K562 (cell line): ENCODE measurements around the gene SPDYE1. TPM values are rescaled to one million over a fixed set of nuclear protein-coding genes. Genes with fewer than 3 reads are reported as not detected.

ENCODE experiments used
- ATAC-seq: fragments of 200-7000 bp; cut with Tn5 transposase; 3 replicates; pipeline ENCODE4 v1.9.1; 2020; ENCODE audit warnings: moderate library complexity
- BruUV-seq: library from RNA; stranded (reverse); fragments of 400-500 nt; replicated peaks from 2 replicates; lab custom pipeline; 2021; lab: Mats Ljungman, UMichigan
- CTCF ChIA-PET: fragments of 300-600 bp; formaldehyde crosslinking; extraction: SDS; loops from one replicate; lab custom pipeline; 2021; ENCODE audit warnings: low intra/inter-chr PET ratio; lab: Yijun Ruan, JAX
- POLR2A ChIA-PET: fragments of 300-600, 350-650 bp; sonication (Branson Sonifier 250); formaldehyde crosslinking; extraction: SDS; loops from one replicate; lab custom pipeline; 2021; ENCODE audit warnings: antibody characterized with exemption, inconsistent platforms; lab: Yijun Ruan, JAX
- DNase-seq, 4 experiments: peaks; one replicate each; pipeline versions ENCODE4 v3.0.0 to v3.0.0-alpha.2; 2011 to 2018; ENCODE audit warnings: low spot score in 3 of 4, mixed read lengths in 3 of 4; ENCODE audit errors: extremely low read depth in 1 of 4
- FAIRE-seq: peaks from 2 replicates; lab custom pipeline; 2011; peaks lifted over from hg19 to GRCh38; lab: Jason Lieb, UNC
- H2AFZ ChIP-seq: 2 replicates; pipeline ENCODE4 v1.6.0; 2011; ENCODE audit warnings: low read depth, low read length, control low read depth, inconsistent platforms
- H3K27ac ChIP-seq: fragments of 200-600 bp; 3 replicates; pipeline ENCODE4 v1.8.0; 2011; ENCODE audit warnings: low read depth, mild to moderate bottlenecking, control low read depth, inconsistent platforms, low read length, moderate library complexity, mixed read lengths; ENCODE audit errors: extremely low read depth
- H3K27me3 ChIP-seq, 2 experiments: fragments of 300-600 bp in 1 of 2; 2 replicates in 1 of 2; 3 replicates in 1 of 2; pipeline versions ENCODE4 v1.6.0 to v1.8.0; 2011; ENCODE audit warnings: inconsistent platforms in 2 of 2, low read length in 2 of 2, mild to moderate bottlenecking in 1 of 2, mixed read lengths in 1 of 2, moderate library complexity in 1 of 2; ENCODE audit not compliant: control insufficient read depth in 2 of 2, insufficient read depth in 2 of 2
- H3K36me3 ChIP-seq: fragments of 300-600 bp; 3 replicates; pipeline ENCODE4 v1.8.0; 2011; ENCODE audit warnings: mild to moderate bottlenecking, low read length, inconsistent platforms; ENCODE audit not compliant: control insufficient read depth, insufficient read depth
- H3K4me1 ChIP-seq, 2 experiments: fragments of 200-600 bp in 1 of 2; replicated peaks in 1 of 2; 2 replicates in 1 of 2; 3 replicates in 1 of 2; pipeline versions ENCODE4 v1.5.1 to v1.8.0; 2011; ENCODE audit warnings: inconsistent platforms in 2 of 2, low read length in 2 of 2, mild to moderate bottlenecking in 1 of 2, mixed read lengths in 1 of 2, moderate library complexity in 1 of 2; ENCODE audit not compliant: control insufficient read depth in 2 of 2, insufficient read depth in 2 of 2
- H3K4me2 ChIP-seq: 2 replicates; pipeline ENCODE4 v1.6.1; 2011; ENCODE audit warnings: low read length, control low read depth, inconsistent platforms, mixed read lengths; ENCODE audit not compliant: insufficient read depth
- H3K4me3 ChIP-seq: fragments of 200-600 bp; sonication (generic), shearing (Covaris generic); 2 replicates; pipeline ENCODE4 v1.5.1; 2016; ENCODE audit warnings: control low read depth, inconsistent platforms
- H3K79me2 ChIP-seq: fragments of 200-600 bp; 3 replicates; pipeline ENCODE4 v1.8.0; 2011; ENCODE audit warnings: low read length, inconsistent platforms; ENCODE audit not compliant: control insufficient read depth, insufficient read depth
- H3K9ac ChIP-seq, 2 experiments: 2 replicates each; pipeline versions ENCODE4 v1.6.0 to v1.6.1; 2011; ENCODE audit warnings: low read depth in 2 of 2, low read length in 2 of 2, control low read depth in 1 of 2, inconsistent platforms in 1 of 2, mild to moderate bottlenecking in 1 of 2, mixed read lengths in 1 of 2; ENCODE audit not compliant: insufficient read depth in 1 of 2
- H3K9me1 ChIP-seq: one replicate; pipeline ENCODE4 v1.6.0; 2011; ENCODE audit warnings: inconsistent platforms, mild to moderate bottlenecking, low read length, moderate library complexity; ENCODE audit not compliant: control insufficient read depth, insufficient read depth
- H3K9me3 ChIP-seq: replicated peaks from 2 replicates; pipeline ENCODE4 v1.5.1; 2011; ENCODE audit warnings: low read depth, low read length, inconsistent platforms; ENCODE audit not compliant: control insufficient read depth, insufficient read depth
- H4K20me1 ChIP-seq: replicated peaks from 2 replicates; pipeline ENCODE4 v1.6.1; 2011; ENCODE audit warnings: low read length, inconsistent platforms, mixed read lengths; ENCODE audit not compliant: control insufficient read depth, insufficient read depth
- ASH1L ChIP-seq: fragments of 450-650 bp; IDR thresholded peaks from 2 replicates; pipeline ENCODE4 v1.6.1; 2018; ENCODE audit warnings: borderline replicate concordance, mild to moderate bottlenecking, low read depth; ENCODE audit not compliant: partially characterized antibody
- BRF1 ChIP-seq: IDR thresholded peaks from 3 replicates; pipeline ENCODE4 v1.6.1; 2011; ENCODE audit warnings: borderline replicate concordance, mild to moderate bottlenecking; ENCODE audit not compliant: insufficient read length; ENCODE audit errors: extremely low read depth
- CXXC5 ChIP-seq: fragments of 250-450 bp; sonication (Bioruptor Pico); IDR thresholded peaks from 2 replicates; pipeline ENCODE4 v1.8.0; 2022; ENCODE audit warnings: inconsistent platforms, mild to moderate bottlenecking, moderate library complexity
- GABPB2 ChIP-seq: fragments of 250-450 bp; sonication (Bioruptor Pico); conservative IDR thresholded peaks from 2 replicates; pipeline ENCODE4 v1.5.1; 2021; ENCODE audit warnings: mild to moderate bottlenecking
- MECOM ChIP-seq: fragments of 250-450 bp; sonication (Bioruptor Pico); IDR thresholded peaks from 2 replicates; pipeline ENCODE4 v1.8.0; 2022; ENCODE audit warnings: inconsistent platforms
- NR1H2 ChIP-seq: sonication (generic); formaldehyde crosslinking; IDR thresholded peaks from 2 replicates; pipeline ENCODE4 v1.4.0; 2020; ENCODE audit warnings: mild to moderate bottlenecking, missing genetic modification reagents
- POLR2AphosphoS2 ChIP-seq: IDR thresholded peaks from 2 replicates; pipeline ENCODE4 v1.6.1; 2012; ENCODE audit warnings: low read length, improper control_type of control experiment
- PYGO2 ChIP-seq: fragments of 450-650 bp; IDR thresholded peaks from 2 replicates; pipeline ENCODE4 v1.6.1; 2016; ENCODE audit warnings: mild to moderate bottlenecking, missing genetic modification characterization, moderate library complexity, missing compliant biosample characterization
- RBM22 ChIP-seq: fragments of 200-400 bp; formaldehyde crosslinking; IDR thresholded peaks from 2 replicates; pipeline ENCODE4 v1.6.1; 2018; ENCODE audit warnings: low read length, low read depth; ENCODE audit not compliant: poor library complexity, severe bottlenecking
- TEAD1 ChIP-seq, 2 experiments: fragments of 450-650 bp in 1 of 2; sonication (generic) in 1 of 2; formaldehyde crosslinking; IDR thresholded peaks; 2 replicates each; pipeline versions ENCODE4 v1.4.0 to v1.8.0; 2020 to 2022; ENCODE audit warnings: mild to moderate bottlenecking in 2 of 2, missing genetic modification reagents in 1 of 2
- TEAD4 ChIP-seq, 2 experiments: sonication (generic) in 1 of 2; formaldehyde crosslinking in 1 of 2; IDR thresholded peaks; 2 replicates each; pipeline versions ENCODE4 v1.6.1 to v1.8.0; 2012 to 2022; ENCODE audit warnings: borderline replicate concordance in 1 of 2, inconsistent platforms in 1 of 2, low read length in 1 of 2, mild to moderate bottlenecking in 1 of 2, missing genetic modification reagents in 1 of 2
- TFAP4 ChIP-seq: sonication (generic); formaldehyde crosslinking; IDR thresholded peaks from 2 replicates; pipeline ENCODE4 v1.8.0; 2022; ENCODE audit warnings: missing genetic modification reagents, mild to moderate bottlenecking, moderate library complexity, borderline replicate concordance
- THRAP3 ChIP-seq: fragments of 450-650 bp; IDR thresholded peaks from 2 replicates; pipeline ENCODE4 v1.6.1; 2016; ENCODE audit warnings: mild to moderate bottlenecking, inconsistent platforms, borderline replicate concordance
- TOE1 ChIP-seq, 2 experiments: fragments of 450-650 bp in 1 of 2; sonication (generic) in 1 of 2; formaldehyde crosslinking in 1 of 2; IDR thresholded peaks; 2 replicates each; pipeline versions ENCODE4 v1.7.1 to v1.8.0; 2016 to 2022; ENCODE audit warnings: borderline replicate concordance in 2 of 2, mild to moderate bottlenecking in 2 of 2, antibody characterized with exemption in 1 of 2, inconsistent platforms in 1 of 2, low read depth in 1 of 2, missing genetic modification reagents in 1 of 2, moderate library complexity in 1 of 2
- ZNF324 ChIP-seq: fragments of 250-450 bp; sonication (Bioruptor Pico); IDR thresholded peaks from 2 replicates; pipeline ENCODE4 v1.4.0; 2020; ENCODE audit warnings: mild to moderate bottlenecking
- WGBS: fragments of 100-300 bp; shearing (Covaris generic); methylation state at CpG from one replicate; pipeline ENCODE4 v1.1.6; 2016; ENCODE audit warnings: low coverage, mixed read lengths; ENCODE audit not compliant: insufficient coverage; ENCODE audit errors: missing lambda C conversion rate; 5-methylcytosine and 5-hydroxymethylcytosine counted together
- in situ Hi-C: fragments of 300-500 bp; cut with MboI; formaldehyde crosslinking; loops from 4 replicates; pipeline ENCODE4 v1.15.0; 2018; ENCODE audit warnings: inconsistent platforms, mixed read lengths
- intact Hi-C: fragments of 100-400 bp; cut with micrococcal nuclease; formaldehyde crosslinking; loops from 2 replicates; pipeline ENCODE4 v1.14.2; 2022
- polyA plus RNA-seq, 8 experiments: library from polyadenylated mRNA; depleted of rRNA in 4 of 8; stranded (reverse) in 5 of 8; unstranded in 3 of 8; fragments of >200 nt; fragmentation: Nextera tagmentation in 2 of 8; fragmentation: Illumina TruSeq in 1 of 8; extraction: Ambion mirVana in 2 of 8; extraction: Trizol in 1 of 8; gene quantifications; 2 replicates each; pipeline versions ENCODE4 v1.2.1 to v1.2.3, GENCODE V29; 2011 to 2014; ENCODE audit warnings: inconsistent platforms in 1 of 8, missing spikeins in 1 of 8
- total RNA-seq, 7 experiments: library from RNA; depleted of rRNA in 6 of 7; stranded (reverse); fragments of >200 nt in 6 of 7; fragmentation: Illumina TruSeq in 2 of 7; extraction: Trizol in 2 of 7; gene quantifications; 2 replicates each; pipeline versions ENCODE4 v1.2.1 to v1.2.3, GENCODE V29; 2011 to 2021; ENCODE audit warnings: low replicate concordance in 1 of 7
- TF ChIP-seq, protein P1 (sequence below): fragments of 250-450 bp; sonication (Bioruptor Pico); IDR thresholded peaks from 2 replicates; pipeline ENCODE4 v1.4.0; 2020; ENCODE audit warnings: mild to moderate bottlenecking, moderate library complexity

The SPDYE1 gene
- total and polyA plus RNA-seq, 9 of the 15 experiments (the other 6 are each of a cell fraction or from before 2014, with no cell fraction given): 0.04 to 0.10 TPM; not detected in 7

DNA sequence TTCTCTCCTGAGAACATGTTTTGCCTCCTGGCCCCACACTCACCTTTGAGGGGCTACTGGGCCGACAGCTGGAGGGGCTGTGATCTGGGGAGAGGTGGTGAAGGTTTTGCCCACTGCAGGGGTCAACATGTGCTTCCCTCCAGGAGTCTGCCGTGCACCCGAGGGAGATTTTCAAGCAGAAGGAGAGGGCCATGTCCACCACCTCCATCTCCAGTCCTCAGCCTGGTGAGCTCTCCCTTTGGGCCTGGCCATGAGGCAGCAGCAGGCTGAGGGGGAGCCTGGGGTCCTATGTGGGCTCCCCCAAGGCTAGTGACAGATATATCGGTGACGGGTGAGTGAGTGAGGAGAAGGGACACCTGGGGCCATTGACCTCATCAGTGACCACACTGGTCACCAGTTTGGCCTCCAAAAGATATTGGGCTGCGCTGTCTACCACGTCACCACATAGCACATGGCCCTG lies 61.1 kb downstream of the SPDYE1 start:
- no TSS peak for BruUV-seq
- H3K36me3 ChIP-seq: peaks cover 71% of the 10 kb centered on the region; the same call in 2 of the 3 replicates
- no peak overlapping the region for H3K27ac ChIP-seq
- H3K9me1 ChIP-seq: no peaks in the 10 kb centered on the region
- H3K27me3 ChIP-seq: no peaks in the 10 kb centered on the region
- peaks cover 3% of the 10 kb centered on the region; the same call in 1 of the 2 replicates for H4K20me1 ChIP-seq
- POLR2A ChIA-PET: no interaction called here
- FAIRE-seq (no peak), ATAC-seq (no peak), DNase-seq (no peak)
- intact Hi-C loops (no loop called here), in situ Hi-C loops (no loop called here)
- peak overlapping the region in 1 of 2 experiments; percentile 17; a peak in 2 of 4 replicates for H3K9ac ChIP-seq
- no peak overlapping the region for H2AFZ ChIP-seq
- H3K4me2 ChIP-seq: no peak overlapping the region
- 95% methylated on average over 7 of the region's 7 CpGs for WGBS
- H3K9me3 ChIP-seq: no peaks in the 10 kb centered on the region
- CTCF ChIA-PET: no interaction called here
- H3K4me3 ChIP-seq: no peak overlapping the region
- peaks cover 0 to 17% of the 10 kb centered on the region in 2 experiments; a peak in 1 of 5 replicates for H3K4me1 ChIP-seq
- H3K79me2 ChIP-seq: no peaks in the 10 kb centered on the region
- no peak for TF ChIP-seq THRAP3
- TF ChIP-seq PYGO2 (tag): no peak
- TF ChIP-seq POLR2AphosphoS2: no peak
- no peak for TF ChIP-seq TEAD4 (IDR thresholded peaks at IDR 0.05; ENCODE audit: low read length)
- TF ChIP-seq TEAD4 (CRISPR knock-in tag; IDR thresholded peaks at IDR 0.05; ENCODE audit: borderline replicate concordance): no peak
- TF ChIP-seq MECOM (CRISPR knock-in tag): no peak
- no peak for TF ChIP-seq TOE1 (IDR thresholded peaks at IDR 0.05; ENCODE audit: borderline replicate concordance)
- TF ChIP-seq TOE1 (CRISPR knock-in tag; IDR thresholded peaks at IDR 0.05; ENCODE audit: borderline replicate concordance, low read depth): no peak
- TF ChIP-seq ZNF324 (CRISPR knock-in tag): no peak
- TF ChIP-seq TEAD1 (CRISPR knock-in tag; IDR thresholded peaks at IDR 0.05): no peak
- TF ChIP-seq ASH1L: no peak
- no peak for TF ChIP-seq NR1H2 (CRISPR knock-in tag)
- TF ChIP-seq CXXC5 (CRISPR knock-in tag): no peak
- no peak for TF ChIP-seq RBM22
- TF ChIP-seq, protein P1, sequence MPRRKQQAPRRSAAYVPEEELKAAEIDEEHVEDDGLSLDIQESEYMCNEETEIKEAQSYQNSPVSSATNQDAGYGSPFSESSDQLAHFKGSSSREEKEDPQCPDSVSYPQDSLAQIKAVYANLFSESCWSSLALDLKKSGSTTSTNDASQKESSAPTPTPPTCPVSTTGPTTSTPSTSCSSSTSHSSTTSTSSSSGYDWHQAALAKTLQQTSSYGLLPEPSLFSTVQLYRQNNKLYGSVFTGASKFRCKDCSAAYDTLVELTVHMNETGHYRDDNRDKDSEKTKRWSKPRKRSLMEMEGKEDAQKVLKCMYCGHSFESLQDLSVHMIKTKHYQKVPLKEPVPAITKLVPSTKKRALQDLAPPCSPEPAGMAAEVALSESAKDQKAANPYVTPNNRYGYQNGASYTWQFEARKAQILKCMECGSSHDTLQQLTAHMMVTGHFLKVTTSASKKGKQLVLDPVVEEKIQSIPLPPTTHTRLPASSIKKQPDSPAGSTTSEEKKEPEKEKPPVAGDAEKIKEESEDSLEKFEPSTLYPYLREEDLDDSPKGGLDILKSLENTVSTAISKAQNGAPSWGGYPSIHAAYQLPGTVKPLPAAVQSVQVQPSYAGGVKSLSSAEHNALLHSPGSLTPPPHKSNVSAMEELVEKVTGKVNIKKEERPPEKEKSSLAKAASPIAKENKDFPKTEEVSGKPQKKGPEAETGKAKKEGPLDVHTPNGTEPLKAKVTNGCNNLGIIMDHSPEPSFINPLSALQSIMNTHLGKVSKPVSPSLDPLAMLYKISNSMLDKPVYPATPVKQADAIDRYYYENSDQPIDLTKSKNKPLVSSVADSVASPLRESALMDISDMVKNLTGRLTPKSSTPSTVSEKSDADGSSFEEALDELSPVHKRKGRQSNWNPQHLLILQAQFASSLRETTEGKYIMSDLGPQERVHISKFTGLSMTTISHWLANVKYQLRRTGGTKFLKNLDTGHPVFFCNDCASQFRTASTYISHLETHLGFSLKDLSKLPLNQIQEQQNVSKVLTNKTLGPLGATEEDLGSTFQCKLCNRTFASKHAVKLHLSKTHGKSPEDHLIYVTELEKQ (CRISPR knock-in tag): no peak
- no peak for TF ChIP-seq BRF1
- TF ChIP-seq TFAP4: no peak
- TF ChIP-seq GABPB2 (CRISPR knock-in tag): no peak
